HG03457 (cell line): ENCODE data around the gene STK24.
A peak's percentile ranks its signal among the peaks of the same experiment; 100 is the strongest.
"Not testable (repeated sequence)": the region's sequence is repeated elsewhere in the genome, so short reads cannot be mapped to it uniquely, and the experiment has no call there.

ENCODE experiments used
- ATAC-seq: cut with Tn5 transposase; IDR thresholded peaks from one replicate; pipeline ENCODE4 v1.9.1; 2021; ENCODE audit warnings: moderate number of reproducible peaks; ENCODE audit not compliant: unreplicated experiment

STK24 gene

DNA sequence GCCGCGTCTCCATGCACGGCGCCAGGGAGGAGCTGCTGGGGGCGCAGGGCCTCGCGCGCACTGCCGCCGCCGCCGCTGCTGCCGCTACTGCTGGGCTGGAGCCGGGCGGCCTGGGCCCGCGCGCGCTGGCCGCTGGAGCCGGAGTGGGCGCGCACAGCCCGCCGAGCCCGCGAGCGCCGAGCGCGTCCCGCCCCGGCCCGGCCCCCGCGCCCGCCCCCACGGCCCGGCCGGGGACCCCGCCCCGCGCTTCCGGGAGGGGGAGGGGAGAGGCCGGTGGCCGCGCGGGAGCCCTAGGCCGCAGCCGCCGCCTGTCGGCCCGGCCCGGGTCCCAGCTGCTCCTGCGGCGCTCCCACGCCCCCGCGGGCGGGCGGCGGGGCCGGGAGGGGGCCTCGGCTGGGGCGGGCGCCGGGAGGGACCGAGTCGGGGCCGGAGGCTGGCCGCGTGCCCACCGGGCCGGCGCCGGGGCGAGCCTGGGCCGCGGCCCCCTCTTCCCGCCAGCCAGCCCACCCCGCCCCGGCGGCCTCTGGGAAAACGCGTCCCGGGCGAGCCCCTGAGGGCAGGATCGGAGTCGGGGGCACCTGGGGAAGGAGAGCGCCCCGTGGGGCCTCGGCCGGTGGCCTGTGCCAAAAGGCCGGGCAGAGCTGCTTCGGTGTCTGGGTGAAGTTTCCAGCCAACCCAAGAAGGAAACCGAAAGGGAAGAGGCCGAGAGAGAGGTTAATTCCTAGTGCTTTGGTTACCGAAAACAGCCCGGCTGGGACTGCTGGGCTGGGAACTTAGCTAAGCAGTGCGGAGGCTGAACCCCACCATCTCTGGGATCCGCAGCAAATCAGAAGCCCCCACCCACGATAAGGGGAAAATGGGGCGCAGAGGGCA lies at the start of gene STK24:
TSS of gene STK24 (minus strand) at position 145 of the 873 bp plus-strand sequence. CDS start 321 bp downstream, outside the sequence.
- ATAC-seq = peak; percentile 50

DNA sequence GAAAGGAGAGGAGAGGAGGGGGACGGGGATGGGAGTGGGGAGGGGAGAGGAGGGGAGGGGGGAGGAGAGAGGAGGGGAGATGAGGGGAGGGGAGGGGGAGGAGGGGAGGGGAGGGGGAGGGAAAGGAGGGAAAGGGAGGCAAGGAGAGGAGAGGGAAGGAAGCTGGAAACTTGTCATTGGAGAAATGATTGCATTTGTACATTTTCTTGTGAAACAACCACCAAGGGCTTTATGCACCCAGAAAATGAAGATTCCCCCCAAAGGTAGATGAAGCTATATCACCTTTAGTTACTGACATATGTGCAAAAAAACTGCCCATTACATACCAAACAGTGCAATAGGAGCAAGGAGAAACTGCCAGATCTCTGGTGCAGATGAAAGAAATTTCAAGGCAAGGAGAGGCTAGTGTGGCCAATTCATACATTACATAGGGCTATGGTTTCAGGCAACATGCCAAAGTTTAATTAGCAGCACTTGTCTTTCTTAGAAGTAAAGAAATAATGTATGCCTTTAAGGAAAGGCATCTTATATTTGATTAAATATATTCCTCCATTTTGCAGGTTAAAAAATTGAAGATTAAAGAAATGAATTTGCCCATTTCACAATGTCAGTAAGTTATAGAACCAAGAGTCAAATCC lies 49.5 kb upstream of the STK24 start:
- ATAC-seq = no peak

DNA sequence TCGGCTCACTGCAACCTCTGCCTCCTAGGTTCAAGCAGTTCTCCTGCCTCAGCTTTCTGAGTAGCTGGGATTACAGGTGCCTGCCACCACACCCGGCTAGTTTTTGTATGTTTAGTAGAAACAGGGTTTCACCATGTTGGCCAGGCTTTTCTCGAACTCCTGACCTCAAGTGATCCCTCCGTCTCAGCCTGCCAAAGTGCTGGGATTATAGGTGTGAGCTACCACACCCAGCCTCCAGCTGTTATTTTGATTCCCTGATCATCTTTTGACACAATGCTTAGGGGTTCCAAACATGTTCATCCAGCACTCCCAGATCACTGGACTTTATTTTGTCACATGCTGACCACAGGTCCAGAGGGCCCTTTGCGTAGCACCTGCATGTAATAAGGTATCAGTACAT lies 47.7 kb upstream of the STK24 start:
- not testable (repeated sequence) for ATAC-seq

DNA sequence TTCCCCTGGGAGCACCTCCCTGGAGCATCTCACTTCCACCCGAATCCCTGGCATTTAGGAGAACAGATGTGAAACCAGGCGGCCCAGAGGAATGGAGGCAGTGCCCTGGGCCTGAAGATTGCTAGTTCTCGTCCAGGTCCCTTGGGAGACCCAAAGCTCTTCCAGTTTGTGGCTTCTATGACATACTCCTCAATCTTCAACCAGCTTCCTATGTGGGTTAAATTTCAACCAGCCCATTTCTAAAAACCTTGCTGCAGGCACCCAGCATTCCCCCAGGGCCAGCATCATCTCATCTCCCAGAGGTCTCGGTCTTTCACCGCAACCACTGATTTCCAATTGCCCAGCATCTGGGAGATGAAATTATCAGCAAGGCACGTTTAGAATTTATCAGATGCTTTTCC lies 46.0 kb upstream of the STK24 start:
- no peak for ATAC-seq

DNA sequence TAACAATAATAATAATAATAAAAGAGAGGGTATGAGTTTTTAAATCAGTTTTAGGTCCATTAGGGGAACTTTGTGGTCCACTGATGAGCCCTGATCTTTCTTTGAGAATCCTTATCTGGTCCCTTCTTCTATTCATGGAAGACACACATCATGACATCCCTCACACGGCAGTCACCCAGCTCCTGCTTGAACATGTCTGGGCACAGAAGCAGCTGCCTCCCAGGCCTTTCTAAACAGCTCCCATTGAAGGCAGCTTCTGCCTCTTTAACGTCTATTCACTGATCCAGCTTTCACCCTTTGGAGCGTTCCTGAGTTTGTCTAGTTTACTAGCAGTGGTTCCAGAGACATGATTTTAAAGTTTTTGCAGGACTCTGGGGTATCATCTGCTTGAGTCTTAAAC lies 42.6 kb upstream of the STK24 start:
- ATAC-seq = no peak

DNA sequence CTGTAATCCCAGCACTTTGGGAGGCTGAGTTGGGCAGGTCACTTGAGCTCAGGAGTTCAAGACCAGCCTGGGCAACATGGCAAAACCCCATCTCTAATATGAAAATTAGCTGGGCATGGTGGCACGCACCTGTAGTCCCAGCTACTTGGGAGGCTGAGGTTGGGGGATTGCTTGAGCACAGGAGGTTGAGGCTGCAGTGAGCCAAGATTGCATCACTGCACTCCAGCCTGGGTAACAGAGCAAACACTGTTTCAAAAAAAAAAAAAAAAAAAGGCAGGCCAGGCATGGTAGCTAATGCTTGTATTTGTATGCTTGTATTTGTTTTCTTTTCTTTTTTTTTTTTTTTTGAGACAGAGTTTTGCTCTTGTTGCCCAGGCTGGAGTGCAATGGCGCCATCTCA lies 38.7 kb upstream of the STK24 start:
- not testable (repeated sequence) for ATAC-seq

DNA sequence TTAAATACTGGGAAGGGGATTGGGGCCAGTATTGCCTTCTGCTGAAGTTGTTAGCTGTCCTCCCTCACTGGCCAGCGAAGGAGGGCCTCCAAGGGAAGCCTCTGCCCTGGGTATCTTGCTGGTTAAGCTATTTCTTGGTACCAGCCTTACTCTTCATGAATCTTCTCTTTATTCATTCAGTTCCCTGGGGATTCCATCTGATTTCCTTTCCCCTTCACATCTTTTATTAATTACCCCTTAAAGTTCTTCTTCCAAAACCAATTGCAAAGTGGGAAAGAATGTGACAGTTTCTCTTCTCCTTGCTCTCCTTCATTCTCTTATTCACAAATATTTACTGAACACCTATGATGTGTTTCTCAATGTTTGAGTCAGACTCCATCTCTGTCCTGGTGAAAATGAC lies 36.7 kb upstream of the STK24 start:
- no peak for ATAC-seq

DNA sequence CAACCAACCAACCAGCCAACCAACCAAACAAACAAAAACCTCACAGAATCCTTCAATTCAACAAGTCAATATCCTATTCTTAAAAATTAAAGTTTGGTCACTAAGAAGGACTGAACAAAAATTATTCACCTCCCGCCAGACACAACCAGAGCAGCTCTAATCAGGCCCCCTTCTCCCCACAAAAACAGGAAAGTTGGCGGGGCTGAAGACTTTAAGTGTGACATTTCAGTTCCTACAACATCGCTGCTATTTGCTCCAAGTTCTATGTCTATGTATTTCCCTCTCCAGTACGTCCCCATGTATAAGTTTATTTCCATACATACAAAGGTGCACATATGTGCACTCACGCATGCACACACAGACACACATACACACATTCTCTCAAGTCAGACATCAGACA lies 32.8 kb upstream of the STK24 start:
- ATAC-seq = no peak

DNA sequence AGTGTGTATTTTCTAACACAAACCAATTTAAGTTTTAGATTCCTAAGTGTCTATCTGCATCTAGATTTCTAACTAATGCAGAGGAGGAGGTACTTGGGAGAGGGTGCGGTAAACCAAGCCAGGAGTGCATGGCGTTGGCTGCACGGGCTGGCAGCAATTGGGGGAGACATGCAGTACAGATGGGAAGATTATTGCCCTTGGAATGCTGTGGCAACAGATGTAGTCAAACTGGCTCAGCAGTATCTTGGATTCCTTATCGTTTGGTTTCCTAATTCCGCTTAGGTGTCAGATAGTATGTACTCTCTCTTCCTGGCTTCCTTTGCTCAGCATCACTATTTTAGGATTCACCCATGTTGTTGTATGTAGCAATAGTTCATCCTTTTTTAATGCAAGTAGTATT lies 29.4 kb upstream of the STK24 start:
- ATAC-seq = no peak

DNA sequence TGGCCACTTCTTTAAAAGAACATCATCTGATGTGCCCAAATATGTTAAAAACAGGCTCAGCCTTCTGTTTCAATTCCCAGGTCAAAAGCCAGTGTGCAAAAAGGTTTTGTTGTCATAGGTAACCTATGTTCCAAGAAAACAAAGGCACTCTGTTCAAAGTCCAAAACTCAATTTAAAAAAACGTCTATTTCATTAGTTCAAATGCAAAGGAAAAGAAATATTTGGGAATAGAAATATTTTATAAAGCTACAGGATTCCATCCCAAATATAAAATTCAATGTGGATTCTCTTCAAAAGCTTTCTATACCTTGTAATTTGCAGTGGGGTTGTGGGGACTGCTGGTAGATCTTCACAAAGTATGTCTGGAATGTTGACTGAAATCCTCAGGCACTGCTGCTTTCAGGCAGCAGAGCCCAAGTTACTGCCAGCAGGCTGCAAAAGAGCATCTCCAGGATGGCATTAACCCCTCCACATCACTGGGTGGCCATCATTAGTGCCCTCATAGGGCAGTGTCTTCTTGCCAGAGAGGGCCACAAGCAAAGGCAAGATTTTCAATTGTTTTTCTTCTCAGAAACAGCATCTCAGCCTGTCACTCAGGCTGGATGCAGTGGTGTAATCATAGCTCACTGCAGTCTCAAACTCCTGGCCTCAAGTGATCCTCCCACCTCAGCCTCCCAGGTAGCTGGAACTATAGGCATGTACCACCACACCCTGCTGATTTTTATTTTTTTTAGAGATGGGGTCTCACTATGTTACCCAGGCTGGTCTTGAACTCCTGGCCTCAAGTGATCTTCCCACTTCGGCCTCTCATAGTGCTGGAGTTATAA lies 22.8 kb upstream of the STK24 start:
- ATAC-seq = no peak

DNA sequence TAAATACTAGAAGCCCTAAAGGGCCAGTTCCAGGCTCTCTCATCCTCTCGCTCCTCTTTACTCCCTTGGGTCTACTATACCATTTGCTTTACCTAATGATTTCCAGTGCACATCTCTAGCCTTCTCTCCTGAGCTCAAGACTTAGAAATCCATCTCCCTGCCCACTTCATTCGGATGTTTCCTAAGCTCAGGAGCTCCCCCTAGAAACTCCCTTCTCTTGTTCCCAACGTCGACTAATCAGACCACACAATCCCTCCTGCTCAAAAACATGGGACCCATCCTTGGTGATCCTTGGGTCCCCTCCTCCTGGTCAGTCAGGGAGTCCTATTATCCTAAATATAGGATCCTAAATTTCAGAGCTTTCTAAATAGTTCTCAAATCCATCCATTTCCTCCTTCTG lies 21.1 kb upstream of the STK24 start:
- ATAC-seq = no peak

DNA sequence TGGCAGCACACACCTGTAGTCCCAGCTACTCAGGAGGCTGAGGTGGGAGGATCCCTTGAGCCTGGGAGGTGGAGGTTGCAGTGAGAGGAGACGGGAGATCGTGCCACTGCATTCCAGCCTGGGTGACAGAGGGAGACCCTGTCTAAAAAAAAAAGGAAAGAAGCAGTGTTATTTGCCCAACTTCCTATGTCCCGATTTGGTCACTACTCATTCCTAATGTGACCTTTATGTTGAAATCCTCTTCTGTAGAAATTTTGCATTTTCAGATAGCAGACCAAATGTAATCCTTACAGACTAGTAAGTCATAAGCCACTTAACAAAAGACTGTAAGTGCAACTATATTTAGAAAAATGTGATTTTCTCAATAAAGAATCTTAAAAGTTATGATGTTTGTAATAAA lies 18.2 kb upstream of the STK24 start:
- ATAC-seq = no peak

DNA sequence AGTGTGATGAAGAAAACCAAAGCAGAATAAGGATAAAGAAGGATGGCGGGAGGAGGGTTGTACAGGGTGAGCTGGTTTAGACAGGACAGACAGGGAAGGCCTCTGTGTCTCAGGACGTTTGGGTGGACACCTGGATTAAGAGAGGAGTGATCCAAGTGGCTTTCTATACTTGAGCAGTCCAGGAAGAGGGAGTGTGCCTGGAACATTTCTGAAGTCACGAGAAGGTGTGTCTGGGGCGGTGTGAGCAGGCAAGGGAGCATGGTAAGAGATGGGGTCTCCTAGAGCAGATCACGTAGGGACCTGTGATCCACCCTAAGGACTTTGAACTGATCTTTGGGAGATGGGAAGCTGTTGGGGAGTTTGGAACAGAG lies 15.4 kb upstream of the STK24 start:
- no peak for ATAC-seq

DNA sequence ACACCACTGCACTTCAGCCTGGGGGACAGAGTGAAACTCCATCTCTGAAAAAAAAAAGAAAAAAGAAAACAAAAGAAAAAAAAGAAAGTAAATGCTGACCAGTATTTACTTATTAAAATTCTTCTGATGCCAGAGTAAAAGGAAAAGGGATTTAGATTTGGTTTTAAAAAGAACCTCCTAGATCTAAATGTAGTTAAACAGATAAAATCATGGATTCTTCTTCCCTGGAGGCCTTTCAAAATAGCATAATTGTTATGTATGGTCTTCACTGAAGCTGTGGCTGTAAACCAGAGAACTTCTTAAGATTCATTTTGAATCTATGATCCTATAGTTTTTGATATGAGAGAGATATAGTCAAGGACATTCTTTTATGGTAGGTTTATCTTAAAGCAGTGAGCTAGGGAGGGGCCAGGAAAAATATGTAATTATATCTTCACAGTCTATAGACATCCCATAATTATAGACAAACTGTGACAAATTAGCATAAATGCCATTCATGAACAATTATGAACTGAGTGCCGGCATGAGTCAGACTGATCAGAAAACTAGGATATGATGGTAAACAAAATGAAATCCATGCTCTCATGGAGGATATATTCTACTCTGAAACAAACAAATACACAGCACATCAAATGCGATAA lies 14.9 kb upstream of the STK24 start:
- no peak for ATAC-seq

DNA sequence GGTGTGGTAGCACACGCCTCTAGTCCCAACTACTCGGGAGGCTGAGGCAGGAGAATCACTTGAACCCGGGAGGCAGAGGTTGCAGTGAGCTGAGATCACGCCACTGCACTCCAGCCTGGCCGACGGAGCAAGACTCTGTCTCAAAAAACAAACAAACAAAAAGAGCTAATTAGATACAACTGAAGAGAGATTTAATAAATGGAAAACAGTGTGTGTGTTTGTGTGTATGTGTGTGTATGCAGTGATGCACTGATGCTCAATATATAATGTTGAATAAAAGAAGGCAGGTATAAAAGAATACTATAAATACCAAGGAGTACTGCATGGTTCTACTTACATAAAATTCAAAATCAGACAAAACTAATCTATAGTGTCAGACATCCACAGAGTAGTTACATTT lies 13.6 kb upstream of the STK24 start:
- ATAC-seq = not testable (repeated sequence)

DNA sequence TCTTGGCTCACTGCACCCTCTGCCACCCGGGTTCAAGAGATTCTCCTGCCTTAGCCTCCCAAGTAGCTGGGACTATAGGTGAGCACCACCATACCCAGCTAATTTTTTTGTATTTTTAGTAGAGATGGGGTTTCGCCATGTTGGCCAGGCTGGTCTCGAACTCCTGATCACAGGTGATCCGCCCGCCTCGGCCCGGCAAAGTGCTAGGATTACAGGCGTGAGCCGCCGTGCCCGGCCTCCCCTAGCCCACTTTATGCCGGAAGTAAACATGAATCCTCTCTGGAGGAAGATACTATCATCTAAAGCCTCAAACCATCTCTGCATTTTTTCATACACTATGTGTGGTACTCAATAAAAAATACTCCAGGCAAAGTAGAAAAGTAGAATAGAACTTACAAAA lies 12.6 kb upstream of the STK24 start:
- ATAC-seq = not testable (repeated sequence)

DNA sequence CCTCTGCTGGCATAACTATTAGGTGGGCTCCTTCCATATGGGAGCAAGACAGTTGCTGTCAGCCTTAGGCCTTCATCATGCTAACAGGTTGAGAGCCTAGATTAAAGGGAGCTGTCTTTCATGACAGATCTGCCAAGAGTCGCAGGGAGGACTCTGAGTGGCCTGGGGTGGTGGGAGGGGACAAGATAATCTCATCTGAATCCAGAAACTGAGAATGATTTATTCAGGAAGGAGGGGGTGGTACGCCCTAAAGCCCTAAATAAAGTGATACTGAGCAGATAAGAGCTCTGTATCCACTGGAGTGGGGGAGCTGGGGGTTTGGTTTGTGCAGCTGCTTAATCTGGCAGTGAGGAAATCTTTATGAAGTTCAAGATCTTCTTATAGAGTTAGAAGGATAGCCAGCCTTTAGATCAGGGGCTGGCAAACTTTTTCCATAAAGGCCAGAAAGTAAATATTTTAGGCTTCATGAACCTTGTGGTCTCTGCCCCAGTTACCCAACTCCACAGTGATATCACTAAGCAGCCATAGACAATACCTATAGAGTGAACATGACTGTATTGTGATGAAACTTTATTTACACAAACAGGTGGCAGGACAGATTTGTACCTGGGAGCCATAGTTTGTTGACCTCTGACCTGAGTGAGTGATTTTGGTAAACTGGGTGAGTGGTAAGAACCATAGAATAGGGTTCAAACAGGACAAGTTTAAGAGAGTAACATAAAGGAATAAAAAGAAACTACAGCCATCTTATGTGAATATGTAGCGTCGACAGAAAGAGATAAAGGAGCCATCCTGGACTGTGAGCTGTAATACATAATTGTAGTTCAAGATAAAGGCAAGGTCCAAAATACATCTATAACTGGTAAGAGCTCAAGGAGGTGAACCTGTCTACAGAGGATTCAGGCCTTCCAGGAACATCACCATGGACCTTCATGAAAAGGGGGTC lies 9.8 kb upstream of the STK24 start:
- no peak for ATAC-seq

DNA sequence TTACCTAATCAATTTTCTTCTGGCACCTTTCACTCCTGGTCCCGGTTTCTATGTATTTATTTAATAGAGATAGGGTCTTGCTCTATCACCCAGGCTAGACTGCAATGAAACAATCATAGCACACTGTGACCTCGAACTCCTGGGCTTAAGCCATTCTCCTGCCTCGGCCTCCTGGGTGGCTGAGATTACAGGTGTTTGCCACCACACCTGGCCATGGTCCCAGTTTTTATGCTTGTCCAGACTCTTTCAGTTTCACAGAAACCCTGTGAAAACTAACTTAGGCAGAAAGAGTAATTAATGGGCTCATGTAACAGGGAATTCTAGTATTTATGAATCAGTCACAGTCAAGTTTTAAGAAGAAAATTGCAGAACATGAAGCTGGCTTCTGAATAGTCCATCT lies 9.0 kb upstream of the STK24 start:
- no peak for ATAC-seq

DNA sequence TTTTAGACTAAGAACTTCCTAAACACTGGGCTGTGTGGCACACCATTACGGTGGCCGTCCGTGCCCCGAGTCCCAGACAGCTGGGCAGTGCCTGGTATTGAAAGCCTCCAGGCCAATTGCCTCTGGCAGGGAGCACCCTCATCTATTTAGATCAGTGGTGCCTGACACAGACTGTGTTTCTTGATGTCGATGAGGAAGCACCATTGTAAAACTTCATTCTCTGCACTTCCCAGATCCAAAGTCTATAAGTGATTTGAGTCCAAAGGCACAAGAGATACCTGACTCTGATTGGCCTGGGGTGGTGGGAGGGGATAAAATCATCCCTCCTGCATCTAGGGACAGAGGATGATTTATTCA lies 8.5 kb upstream of the STK24 start:
- ATAC-seq = no peak
